ENCODE measurements around the gene KAZN.
"Not testable (repeated sequence)": the region's sequence is repeated elsewhere in the genome, so short reads cannot be mapped to it uniquely, and the experiment has no call there.

KAZN gene

DNA sequence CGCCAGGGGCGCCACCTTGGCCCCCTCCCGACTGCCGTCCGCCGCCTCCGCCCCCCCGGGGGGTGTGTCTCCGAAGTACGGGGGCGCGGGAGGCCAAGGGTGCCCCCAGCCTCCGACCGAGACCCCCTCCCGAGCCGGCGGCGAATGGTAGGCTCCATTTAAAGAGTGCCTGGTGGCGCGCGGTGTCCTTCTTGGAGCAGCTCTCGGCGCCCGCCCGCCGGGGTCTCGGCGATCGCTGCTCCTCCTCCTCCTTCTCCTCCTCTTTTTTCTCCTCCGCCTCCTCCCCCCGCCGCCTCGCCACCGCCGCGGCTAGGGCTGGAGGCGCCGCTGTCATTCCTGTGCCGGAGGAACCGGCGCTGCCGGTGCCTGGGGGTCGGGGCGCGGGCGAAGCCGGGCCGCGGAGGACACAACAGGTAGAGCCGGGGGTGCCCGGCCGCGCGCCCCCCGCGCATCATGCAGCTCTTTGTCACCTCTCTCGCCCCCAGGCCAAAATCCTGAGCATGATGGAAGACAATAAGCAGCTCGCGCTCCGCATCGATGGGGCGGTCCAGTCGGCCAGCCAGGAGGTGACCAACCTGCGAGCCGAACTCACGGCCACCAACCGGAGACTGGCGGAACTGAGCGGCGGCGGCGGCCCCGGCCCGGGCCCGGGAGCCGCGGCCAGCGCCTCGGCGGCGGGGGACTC, at the start of gene KAZN:
TSS of gene KAZN (plus strand) at position 188 of the 685 bp plus-strand sequence.
- DNase-seq (ENCODE audit: low read depth, low spot score): no peak

GRCh38 chr1:14549897-14550620, 48.4 kb upstream of the KAZN start:
- no peak for DNase-seq (ENCODE audit: low read depth, low spot score)

- no peak for DNase-seq (ENCODE audit: low read depth, low spot score)
Measured at GRCh38 chr1:14551386-14551785, 47.1 kb upstream of the KAZN start.

DNA sequence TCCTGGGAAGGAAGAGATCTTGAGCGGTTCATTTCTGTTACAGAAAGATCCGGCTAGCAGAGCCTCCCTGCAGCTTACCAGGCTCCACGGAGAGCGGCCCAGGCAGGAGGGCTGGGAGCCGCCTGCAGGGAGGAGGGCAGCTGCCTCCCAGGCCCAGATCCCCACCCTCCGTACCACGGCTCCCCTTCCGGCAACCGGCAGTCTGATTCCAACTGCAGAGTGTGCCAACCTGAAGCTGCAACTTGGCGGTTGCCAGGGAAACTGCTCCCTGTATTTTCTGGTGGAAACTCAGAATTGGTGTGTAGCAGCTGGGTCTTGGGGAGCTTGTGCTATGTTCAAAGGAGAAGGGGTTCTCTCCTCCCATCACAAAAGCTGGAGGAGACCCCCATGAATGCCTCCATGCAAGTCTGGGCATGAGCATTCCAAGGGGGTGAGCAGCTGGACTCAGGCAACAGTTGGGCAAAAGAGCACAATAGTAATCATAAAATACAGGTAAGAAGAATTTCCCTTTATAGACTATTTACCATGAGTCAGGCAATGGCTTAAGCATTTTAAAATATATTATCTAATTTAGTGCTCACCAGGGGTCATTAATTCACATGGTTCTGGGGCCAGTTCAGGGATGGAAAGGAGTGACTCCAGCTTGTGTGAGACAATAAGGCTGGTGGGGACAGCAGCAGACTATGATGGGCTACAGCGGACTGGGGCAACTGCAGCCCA, 46.1 kb upstream of the KAZN start:
- DNase-seq (ENCODE audit: low read depth, low spot score): no peak

GRCh38 chr1:14553711-14554110, 44.8 kb upstream of the KAZN start:
- DNase-seq (ENCODE audit: low read depth, low spot score): no peak

DNA sequence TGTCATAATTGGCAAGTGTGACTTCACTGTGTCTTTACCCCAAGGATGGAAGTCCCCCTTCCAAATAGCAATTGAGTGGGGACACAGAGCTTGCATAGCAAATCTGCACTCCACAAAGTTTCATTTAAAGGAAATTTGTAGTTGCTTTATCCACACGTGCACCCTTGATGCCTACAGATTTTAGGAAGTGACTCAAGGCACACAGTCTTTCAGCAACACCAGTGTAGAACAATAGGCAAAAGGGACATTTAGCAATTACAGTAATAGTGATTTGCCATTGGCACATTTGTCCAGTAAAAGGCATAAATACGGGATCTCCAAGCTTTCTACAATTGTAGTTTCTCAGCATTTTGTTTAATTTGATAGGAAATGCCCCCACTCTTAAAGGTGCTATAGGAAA, 43.4 kb upstream of the KAZN start:
- no peak for DNase-seq (ENCODE audit: low read depth, low spot score)

DNA sequence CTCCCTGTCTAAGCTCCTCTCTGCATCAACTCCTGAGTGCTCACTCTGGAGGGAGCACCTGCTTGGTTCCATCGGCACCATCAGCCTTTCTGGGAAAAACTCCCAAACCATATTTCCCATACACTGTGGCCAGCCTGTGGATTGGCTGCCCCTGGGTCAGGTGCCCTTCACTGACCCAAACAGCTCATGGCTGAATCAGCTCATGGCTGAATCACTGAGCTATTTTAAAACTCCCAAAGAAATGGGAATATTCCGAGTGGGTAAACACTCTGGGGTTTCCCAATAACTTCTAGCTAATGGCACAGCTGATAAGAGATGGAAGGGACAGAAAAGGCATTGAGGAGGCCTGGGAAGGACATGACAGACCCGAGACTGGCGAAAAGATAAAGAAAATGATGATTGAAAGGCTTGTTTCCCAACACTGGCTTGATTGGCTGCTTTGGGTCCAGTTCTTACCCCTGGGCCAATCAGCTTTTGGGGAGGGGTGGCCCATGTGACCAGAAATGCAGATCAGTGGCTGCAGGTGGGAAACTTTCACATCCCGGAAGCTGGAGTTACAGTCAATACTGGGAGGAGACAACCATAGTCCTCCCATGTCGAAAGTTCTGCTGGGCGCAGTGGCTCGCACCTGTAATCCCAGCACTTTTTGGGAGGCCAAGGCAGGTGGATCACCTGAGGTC, 37.3 kb upstream of the KAZN start:
- DNase-seq (ENCODE audit: low read depth, low spot score): no peak

DNA sequence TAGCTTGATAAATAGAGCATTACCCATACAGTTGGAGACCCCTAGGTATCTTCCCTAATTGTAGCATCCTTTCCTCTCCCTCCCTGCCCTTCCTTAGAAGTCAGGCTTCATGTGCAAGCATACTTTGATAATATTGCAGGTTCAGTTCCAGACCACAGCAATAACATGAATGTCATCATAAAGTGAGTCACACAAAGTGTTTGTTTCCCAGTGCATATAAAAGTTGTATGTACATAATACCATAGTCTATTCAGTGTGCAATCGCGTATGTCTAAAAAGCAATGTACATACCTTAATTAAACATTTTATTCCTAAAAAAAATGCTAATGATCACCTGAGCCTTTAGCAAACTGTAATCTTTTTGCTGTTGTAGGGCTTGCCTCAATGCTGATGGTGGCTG, 33.4 kb upstream of the KAZN start:
- no peak for DNase-seq (ENCODE audit: low read depth, low spot score)

DNA sequence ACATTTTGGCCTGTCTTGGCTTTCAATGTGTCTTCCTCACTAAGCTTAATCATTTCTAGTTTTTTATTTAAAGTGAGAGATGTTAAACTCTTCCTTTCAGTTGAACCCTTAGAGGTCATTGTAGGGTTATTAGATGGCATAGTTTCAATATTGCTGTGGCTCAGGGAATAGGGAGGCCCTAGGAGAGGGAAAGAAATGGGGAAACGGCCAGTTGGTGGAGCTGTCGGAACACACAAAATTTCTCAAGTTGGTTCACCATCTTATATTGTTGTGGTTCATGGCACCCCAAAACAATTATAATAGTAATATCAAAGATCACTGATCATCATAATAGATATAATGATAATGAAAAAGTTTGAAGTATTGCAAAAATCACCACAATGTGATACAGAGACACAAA, 31.4 kb upstream of the KAZN start:
- DNase-seq (ENCODE audit: low read depth, low spot score): no peak

- no peak for DNase-seq (ENCODE audit: low read depth, low spot score)
Measured at GRCh38 chr1:14567903-14568302, 30.6 kb upstream of the KAZN start.

DNA sequence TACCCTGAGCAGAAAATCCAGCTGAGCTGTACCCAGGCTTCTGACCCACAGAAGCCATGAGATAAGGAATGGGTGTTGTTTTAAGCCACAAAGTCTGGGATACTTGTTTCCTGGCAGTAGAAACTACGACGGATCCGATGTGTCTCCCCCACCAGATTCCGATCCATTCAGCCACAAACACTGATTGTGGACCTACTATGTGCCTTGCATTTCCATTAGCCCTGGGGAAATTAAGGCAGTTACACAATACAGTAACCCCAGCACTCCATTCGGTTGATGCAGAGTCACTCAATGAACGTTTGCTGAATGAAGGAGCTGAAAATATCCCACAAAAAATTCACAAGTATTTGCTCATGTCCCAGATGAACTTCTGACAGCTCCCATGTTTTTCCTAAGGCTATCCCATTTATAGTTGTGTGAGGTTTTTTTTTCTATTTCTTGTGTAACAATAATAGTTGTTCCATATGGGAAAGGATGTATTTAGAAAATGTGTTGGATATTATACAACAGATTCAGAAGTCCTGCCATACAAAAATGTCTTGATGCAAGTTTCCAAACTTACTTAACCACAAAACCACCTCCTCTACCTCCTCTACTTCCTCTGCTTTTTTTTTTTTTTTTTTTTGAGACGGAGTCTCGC, 29.6 kb upstream of the KAZN start:
- DNase-seq (ENCODE audit: low read depth, low spot score): no peak

- DNase-seq (ENCODE audit: low read depth, low spot score): no peak
Measured at GRCh38 chr1:14570514-14570913, 28.0 kb upstream of the KAZN start.

DNA sequence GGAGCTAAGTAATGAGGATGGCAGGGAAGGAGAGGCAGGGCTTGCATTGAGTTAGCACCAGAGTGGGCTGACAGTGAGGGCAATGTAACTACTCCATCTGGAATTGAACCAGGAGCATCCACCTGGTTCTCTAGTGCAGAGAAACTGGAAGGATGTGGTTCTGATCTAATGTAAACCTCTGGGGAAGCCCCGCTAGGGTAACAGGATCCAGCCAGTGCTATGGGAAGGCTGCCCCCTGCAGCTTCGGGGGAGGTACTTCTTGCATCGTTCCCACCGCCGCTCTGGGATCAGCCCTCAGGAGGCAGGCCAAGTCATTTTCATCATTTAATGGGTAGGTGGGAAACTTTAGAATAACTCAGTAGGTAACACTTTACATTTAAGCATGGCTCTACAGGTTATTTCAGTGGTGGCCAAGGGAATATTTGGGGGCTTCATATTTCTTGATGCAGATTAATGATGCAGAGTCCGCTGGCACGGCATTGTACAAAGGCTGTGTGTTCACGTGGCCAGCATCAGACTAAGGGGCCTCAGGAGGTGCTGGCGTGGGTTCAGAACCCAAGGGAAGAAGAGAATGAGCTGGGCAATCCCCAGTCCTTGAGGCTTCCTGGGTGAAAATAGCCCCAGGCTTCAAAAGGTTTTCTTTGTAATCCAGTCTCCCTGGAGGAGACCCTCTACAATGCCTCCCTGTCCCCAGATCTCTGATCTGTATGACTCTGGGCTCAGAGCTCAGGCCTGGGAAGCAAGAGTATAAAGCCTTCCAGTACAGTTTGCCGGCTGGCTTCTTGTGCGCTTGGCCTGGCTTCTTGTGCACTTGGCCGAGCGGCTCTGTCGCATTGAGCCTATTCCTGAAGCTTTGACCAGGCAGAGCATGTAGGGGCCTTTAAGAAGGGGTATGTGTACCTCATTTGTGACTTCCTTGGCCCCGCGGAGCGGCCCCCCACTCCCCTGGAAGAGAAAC, 26.4 kb upstream of the KAZN start:
- no peak for DNase-seq (ENCODE audit: low read depth, low spot score)

DNA sequence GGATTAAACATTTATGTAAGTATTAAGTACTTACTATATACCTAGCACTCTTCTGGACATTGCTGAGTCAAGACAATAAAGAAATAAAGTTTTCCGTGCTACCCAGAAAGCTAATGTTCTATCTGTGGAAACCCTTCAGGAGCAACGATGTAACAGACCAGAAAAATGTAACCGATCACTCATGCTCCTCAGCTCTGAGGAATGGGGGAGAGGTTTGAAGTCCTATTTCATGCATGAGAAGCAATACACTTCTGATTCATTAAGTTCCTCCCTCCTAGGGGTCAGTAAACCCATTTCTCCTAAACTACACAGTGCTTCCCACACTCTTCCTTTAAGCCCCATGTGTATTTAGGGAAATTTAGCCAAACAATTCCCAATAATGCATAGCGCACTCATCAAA, 25.6 kb upstream of the KAZN start:
- no peak for DNase-seq (ENCODE audit: low read depth, low spot score)

DNA sequence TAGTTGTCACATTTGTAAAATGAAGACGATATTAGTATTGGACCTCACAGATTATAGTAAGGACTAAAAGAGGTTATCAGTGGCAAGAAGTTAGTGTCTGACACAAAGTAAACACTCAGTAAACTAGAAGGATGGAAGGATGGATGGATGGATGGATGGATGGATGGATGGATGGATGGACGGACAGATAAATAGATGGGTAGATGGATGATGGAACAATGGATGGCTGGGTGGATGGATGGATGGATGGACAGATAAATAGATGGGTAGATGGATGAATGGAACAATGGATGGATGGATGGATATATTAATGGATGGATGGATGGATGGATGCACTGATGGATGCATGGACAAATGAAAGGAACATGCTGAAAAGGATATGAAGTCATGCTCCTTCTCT, 22.3 kb upstream of the KAZN start:
- no peak for DNase-seq (ENCODE audit: low read depth, low spot score)

DNA sequence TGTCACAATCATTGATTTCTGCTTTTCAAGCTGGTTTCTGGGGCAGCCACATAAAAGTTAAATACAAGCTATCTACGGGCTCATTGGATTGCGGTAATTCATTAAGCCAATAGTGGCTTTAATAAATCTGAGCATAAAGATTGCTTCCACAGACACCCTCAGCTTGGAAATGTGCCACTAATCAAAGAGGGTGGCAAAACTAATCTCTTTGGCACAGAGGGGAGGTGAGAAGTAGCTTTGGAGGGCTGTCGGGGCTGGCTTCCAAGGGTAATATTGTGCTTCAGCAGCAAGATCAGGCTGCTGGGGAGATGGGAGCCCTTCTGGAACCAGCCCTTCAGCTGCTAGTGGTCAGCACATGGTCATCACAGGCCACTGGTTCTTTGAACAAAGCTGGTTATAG, 21.2 kb upstream of the KAZN start:
- no peak for DNase-seq (ENCODE audit: low read depth, low spot score)

- no peak for DNase-seq (ENCODE audit: low read depth, low spot score)
Measured at GRCh38 chr1:14578156-14578555, 20.3 kb upstream of the KAZN start.

GRCh38 chr1:14580295-14580694, 18.2 kb upstream of the KAZN start:
- DNase-seq (ENCODE audit: low read depth, low spot score): not testable (repeated sequence)

DNA sequence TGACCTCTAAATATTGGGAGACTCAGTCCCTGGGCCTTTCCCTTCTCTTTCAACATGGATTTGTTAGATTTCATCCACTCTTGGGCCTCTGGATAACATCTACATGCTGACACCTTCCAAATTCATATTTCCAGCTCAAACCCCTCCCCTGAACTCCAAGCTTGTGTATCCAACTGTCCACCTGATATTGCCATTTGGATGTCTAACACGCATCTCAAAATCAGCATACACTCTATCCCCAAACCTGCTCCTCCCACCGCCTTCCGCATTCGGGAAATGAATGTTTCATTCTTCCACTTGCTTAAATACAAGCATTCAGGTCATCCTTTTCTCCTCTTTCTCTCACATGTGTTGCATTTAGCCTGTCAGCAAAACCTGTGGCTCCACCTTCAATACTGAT, 17.5 kb upstream of the KAZN start:
- DNase-seq (ENCODE audit: low read depth, low spot score): no peak

DNA sequence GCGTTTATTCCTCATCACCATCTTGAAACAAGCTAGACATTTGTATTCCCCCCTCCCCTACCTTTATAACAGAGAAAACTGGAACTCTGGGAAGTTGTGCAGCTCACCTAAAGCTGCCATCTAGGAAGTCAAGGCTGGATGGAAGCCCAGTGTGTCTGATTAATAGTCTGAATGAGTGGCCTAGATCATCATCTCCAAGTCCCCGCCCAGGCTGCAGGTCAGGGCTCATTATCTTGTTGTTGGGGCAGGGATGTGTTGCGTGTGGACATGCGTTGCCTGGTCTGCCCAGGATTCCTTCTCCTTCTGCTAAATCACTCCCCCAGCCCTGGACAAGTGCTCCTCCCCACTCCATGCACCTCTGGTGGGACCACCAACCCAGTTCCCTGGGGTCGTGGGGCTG, 14.7 kb upstream of the KAZN start:
- no peak for DNase-seq (ENCODE audit: low read depth, low spot score)

- DNase-seq (ENCODE audit: low read depth, low spot score): no peak
Measured at GRCh38 chr1:14585728-14586127, 12.8 kb upstream of the KAZN start.
